Measurements from ENCODE around the gene RFPL3.
"Not testable (repeated sequence)": the region's sequence is repeated elsewhere in the genome, so short reads cannot be mapped to it uniquely, and the experiment has no call there.

The RFPL3 gene

GRCh38 chr22:32353840-32354239, 3.8 kb upstream of the RFPL3 start:
- peak; percentile 7 for DNase-seq (ENCODE audit: low spot score)

GRCh38 chr22:32354360-32355351, 3.0 kb upstream of the RFPL3 start:
- no peak for DNase-seq (ENCODE audit: low spot score)

DNA sequence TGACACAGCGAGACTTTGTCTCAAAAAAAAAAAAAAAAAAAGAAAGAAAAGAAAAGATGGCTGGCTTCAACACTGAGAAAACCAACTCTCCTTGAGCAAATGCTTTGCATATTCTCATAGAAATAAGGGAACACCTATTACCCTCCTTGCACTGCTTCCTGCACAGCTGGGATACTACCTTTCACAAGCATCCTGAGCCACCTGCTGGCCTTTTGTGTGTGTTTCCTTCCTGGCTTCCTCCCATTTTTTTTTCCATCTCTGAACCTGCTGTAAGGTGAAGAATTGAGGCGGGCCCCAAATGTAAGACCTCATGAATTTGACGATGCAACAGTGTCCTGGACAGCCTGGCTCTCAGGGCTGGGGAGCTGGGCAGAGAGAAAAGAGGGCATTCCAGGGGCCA, 1.9 kb upstream of the RFPL3 start:
- DNase-seq (ENCODE audit: low spot score), result no peak

GRCh38 chr22:32360096-32360495, 2.4 kb downstream of the RFPL3 start:
- not testable (repeated sequence) for DNase-seq (ENCODE audit: low spot score)

GRCh38 chr22:32361257-32361656, 3.6 kb downstream of the RFPL3 start:
- DNase-seq (ENCODE audit: low spot score), result no peak

GRCh38 chr22:32364210-32364609, 6.5 kb downstream of the RFPL3 start:
- DNase-seq (ENCODE audit: low spot score), result no peak

DNA sequence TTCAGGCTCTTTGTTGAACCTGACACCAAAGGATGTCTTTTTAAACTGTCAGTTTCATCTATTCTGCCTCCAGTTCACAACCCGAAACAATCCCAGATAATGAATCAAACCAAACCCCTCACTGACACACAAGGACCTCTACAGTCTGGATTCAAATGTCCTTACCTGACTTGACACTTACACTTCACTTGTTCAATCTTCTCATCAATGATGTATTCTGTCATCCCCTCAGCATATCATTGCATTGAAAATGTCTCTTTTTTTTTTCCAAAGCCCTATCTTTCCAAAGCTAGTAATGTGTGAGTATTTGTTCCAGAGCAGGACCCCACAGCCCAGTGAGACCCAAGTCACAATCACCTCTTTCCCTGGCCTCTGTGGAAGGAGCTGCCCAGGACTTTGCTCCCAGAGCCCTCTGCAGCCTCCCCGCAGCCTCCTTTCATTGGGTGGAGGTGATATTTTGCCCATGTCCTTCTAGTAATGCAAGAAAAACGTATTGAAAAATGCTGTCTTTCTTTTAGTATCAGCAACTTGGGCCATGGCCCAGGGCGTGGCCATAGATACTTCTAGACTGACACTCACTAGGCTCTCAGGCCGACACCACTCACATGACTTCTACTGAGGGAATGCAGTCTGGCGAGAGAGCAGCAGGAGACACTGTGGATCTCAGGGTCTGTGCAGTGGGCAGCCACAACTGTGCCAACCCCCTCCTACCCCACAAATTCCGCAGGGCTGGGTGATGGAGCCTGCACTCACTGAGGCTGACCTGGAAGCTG, 18.2 kb downstream of the RFPL3 start:
- DNase-seq (ENCODE audit: low spot score), result no peak

DNA sequence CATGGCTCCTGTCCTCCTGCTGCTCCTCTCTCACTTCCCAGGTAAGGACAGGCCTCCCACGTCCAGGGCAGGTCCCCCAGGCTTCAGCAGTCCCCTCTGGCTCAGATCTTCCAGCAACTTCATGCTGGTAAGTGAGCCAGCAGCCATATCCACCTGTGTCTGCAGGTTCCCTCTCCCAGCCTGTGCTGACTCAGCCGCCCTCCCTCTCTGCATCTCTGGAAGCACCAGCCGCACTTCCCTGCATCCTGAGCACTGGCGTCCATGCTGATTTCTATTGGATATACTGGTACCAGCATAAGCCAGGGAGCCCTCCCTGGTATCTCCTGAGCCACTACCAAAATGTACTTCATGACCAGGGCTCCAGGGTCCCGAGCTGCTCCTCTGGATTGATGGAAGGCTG, 19.0 kb downstream of the RFPL3 start:
- no peak for DNase-seq (ENCODE audit: low spot score)

DNA sequence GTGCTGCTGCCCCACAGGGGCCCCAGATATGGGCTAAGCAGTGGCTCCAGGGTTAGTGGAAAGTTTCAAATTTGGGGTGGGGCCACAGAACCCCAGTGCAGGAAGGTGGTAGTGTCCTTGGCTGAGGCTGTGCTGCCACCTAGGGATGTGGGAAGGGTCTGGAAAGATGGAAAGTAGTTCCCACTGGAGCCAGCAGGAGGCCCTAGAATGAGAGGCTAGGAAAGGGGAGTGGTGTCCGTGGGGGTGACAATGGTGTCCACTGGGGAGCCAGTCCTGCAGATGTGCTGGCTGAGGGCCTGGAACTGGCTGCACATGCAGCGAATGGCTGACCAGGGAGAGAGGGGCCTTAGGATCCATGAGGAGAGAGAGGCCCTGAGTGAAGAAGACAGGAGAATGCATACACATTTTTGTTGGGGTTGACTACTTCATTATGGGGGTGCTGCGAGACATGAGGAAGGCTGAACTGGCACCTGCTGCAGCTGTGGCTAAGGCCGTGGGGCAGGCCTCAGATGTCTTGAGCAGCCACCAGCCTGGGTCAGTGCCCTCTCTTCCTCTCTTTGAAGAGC, 21.1 kb downstream of the RFPL3 start:
- DNase-seq (ENCODE audit: low spot score), result peak; percentile 38

DNA sequence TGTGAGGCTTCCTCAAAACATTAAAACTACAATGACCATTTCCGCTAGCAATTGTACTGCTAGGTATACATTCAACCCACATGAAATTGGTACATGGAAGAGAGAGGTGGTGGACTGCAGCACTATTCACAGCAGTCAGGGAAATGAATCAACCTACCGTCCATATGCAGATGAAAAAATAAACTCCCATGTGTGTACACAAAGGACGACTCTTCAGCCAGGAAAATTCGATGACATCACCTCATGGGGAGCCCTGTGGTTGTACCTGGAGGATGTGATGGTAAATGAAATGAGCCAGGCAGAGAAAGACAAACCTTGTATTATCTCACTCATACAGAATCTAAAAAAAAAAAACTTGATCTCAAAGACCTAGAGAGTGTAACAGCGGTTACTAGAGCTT, 23.3 kb downstream of the RFPL3 start:
- no peak for DNase-seq (ENCODE audit: low spot score)

DNA sequence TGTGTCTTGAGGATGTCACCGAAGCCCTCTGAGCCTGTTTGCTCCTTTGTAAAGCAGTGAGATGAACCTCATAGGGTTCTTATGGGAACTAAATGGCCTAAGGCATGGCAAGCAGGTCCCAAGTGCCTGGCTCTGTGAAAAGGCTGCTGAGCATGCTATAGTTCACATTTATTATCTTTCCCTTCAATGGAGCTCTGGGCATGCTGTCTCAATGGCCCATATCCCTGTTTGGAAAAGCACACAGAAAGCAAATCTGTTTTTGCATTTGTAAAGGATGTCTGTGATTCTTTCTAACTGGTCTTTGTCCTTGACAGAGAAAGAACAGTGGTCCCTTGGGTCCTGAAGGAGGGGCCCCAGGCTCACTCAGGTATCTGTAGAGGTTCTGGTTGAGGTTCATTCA, 28.0 kb downstream of the RFPL3 start:
- DNase-seq (ENCODE audit: low spot score), result no peak

DNA sequence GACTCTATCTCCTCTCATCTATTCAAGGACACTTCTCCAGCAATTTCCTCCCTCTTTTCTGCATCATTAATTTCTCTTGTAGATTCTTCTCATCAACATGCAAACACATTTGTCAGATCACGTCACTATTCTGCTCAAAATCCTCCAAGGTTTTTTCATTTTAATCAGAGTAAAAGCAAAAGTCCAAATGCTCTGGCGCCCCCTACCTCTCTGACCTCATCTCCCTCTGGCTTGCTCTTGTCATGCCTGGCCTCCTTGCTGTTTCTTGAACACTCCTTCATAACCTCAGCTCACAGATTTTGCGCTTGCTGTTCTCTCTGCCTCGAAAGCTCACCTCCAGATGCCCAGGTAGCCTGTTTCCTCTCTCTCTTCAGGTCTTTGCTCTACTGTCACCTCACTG, 32.0 kb downstream of the RFPL3 start:
- peak; percentile 31 for DNase-seq (ENCODE audit: low spot score)

DNA sequence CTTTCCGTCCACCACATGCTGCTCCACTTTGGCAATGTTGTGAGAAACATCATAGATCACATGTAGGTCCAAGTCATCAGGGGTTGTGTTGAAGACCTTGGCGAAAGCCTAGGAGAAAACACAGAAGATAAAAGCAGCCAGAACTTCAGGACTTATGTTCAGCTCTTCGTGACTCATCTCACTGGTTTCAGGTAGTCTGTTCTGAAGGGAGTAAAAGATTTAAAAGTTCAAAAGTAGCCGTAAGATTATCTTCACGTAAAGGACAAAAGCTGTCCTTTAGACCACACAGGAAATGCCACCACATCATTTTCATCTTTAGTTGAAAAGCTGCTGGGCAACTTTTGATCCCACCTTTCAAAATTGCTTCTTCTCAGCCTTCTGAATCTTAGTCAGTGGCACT, 37.4 kb downstream of the RFPL3 start:
- DNase-seq (ENCODE audit: low spot score), result no peak

GRCh38 chr22:32396255-32396654, 38.6 kb downstream of the RFPL3 start:
- DNase-seq (ENCODE audit: low spot score), result no peak

GRCh38 chr22:32396746-32397145, 39.1 kb downstream of the RFPL3 start:
- peak; percentile 25 for DNase-seq (ENCODE audit: low spot score)

DNA sequence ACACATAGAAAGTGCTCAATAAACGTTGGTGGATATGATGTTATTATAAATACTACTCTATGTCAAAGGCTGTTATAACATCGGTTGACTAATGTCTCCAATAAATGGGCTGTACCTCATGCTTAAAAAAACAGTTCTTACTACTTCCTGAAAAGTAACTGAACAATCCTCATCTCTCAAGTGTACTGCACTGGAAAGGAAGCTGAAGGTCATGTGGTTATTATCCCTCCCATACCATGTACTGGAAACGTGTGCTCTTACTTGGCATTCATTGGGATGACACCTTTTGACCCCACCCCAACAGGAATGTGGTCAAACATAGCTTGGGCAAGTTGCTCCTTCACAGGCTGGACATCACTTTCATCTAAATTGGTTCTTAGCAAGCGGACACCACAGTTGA, 43.8 kb downstream of the RFPL3 start:
- DNase-seq (ENCODE audit: low spot score), result no peak

- DNase-seq (ENCODE audit: low spot score), result no peak
Observed at GRCh38 chr22:32404021-32404420, 46.4 kb downstream of the RFPL3 start.

DNA sequence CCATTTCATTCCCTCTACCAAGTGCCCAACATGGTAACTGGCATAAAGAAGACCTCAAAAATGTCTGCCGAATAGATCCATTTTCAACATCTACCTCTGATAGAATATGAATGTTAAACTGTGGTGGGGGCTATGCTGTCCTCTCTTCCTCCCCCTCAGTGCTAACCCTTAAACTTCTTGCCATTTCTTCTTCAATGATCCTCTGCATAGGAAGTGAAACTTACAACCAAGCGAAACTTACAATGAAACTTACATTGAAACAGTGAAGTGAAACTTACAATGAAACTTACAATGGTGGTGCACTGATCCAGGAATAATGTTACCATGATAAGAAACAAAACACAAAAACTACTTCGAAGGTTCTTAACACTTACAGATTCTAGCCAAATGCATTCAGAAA, 49.6 kb downstream of the RFPL3 start:
- no peak for DNase-seq (ENCODE audit: low spot score)

- DNase-seq (ENCODE audit: low spot score), result no peak
Observed at GRCh38 chr22:32407936-32408335, 50.3 kb downstream of the RFPL3 start.

DNA sequence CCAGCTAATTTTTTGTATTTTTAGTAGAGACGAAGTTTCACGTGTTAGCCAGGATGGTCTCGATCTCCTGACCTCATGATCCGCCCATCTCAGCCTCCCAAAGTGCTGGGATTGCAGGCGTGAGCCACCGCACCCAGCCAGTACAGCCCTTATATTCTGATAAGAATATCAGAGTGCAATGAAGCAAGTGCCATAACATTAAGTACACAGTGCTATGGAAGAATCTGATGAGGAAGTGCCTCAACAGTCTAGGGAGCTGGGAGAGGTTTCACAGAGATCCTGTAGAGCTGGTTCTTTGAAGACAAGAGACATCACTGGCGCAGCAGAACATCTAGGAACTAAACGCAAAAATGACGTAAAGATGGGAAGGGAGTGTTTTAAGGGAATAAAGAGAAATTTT, 52.3 kb downstream of the RFPL3 start:
- DNase-seq (ENCODE audit: low spot score), result no peak

DNA sequence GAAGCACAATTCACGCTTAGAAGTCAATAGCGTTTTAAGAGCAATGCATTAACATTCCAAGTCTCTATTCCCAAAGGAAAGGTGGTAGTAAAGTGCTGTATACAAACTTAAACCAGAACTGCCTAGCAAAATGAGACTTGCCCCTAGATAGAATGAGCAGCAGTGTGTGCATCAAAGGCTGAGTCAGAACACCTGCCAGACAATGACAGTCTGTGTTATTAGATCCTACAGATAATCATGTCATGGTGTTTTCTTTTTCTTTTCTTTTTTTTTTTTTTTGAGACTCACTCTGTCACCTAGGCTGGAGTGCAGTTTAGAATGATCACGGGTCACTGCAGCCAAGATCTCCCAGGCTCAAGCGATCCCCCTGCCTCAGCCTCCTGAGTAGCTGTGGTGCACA, 52.8 kb downstream of the RFPL3 start:
- no peak for DNase-seq (ENCODE audit: low spot score)
